ENCODE measurements around the gene CRTAC1.

Gene CRTAC1

GRCh38 chr10:97974526-97975525 lies 55.6 kb downstream of the CRTAC1 start:
- DNase-seq (ENCODE audit: low read depth in 2 of 2) = no peak

GRCh38 chr10:97974100-97974499 lies 56.3 kb downstream of the CRTAC1 start:
- DNase-seq (ENCODE audit: low read depth in 2 of 2) = no peak

- no peak for DNase-seq (ENCODE audit: low read depth in 2 of 2)
Measured at GRCh38 chr10:97969538-97970079, 60.8 kb downstream of the CRTAC1 start.

- DNase-seq (ENCODE audit: low read depth in 2 of 2) = no peak
Measured at GRCh38 chr10:97964748-97965147, 65.7 kb downstream of the CRTAC1 start.

GRCh38 chr10:97961945-97962344 lies 68.5 kb downstream of the CRTAC1 start:
- no peak for DNase-seq (ENCODE audit: low read depth in 2 of 2)

- DNase-seq (ENCODE audit: low read depth in 2 of 2) = no peak
Measured at GRCh38 chr10:97960269-97961056, 70.0 kb downstream of the CRTAC1 start.

GRCh38 chr10:97949462-97949861 lies 81.0 kb downstream of the CRTAC1 start:
- DNase-seq (ENCODE audit: low read depth in 2 of 2) = no peak

GRCh38 chr10:97948822-97949221 lies 81.6 kb downstream of the CRTAC1 start:
- DNase-seq (ENCODE audit: low read depth in 2 of 2) = no peak

GRCh38 chr10:97944772-97945171 lies 85.6 kb downstream of the CRTAC1 start:
- DNase-seq (ENCODE audit: low read depth in 2 of 2) = no peak

- DNase-seq (ENCODE audit: low read depth in 2 of 2) = no peak
Measured at GRCh38 chr10:97943294-97943693, 87.1 kb downstream of the CRTAC1 start.

- no peak for DNase-seq (ENCODE audit: low read depth in 2 of 2)
Measured at GRCh38 chr10:97940534-97940933, 89.9 kb downstream of the CRTAC1 start.

GRCh38 chr10:97939446-97939990 lies 90.9 kb downstream of the CRTAC1 start:
- no peak for DNase-seq (ENCODE audit: low read depth in 2 of 2)

- DNase-seq (ENCODE audit: low read depth in 2 of 2) = no peak
Measured at GRCh38 chr10:97937928-97938327, 92.5 kb downstream of the CRTAC1 start.

GRCh38 chr10:97937054-97937453 lies 93.4 kb downstream of the CRTAC1 start:
- DNase-seq (ENCODE audit: low read depth in 2 of 2) = no peak

GRCh38 chr10:97936126-97936525 lies 94.3 kb downstream of the CRTAC1 start:
- no peak for DNase-seq (ENCODE audit: low read depth in 2 of 2)

GRCh38 chr10:97932932-97933530 lies 97.4 kb downstream of the CRTAC1 start:
- DNase-seq (ENCODE audit: low read depth in 2 of 2) = no peak

- DNase-seq (ENCODE audit: low read depth in 2 of 2) = no peak
Measured at GRCh38 chr10:97931041-97931440, 99.4 kb downstream of the CRTAC1 start.

- no peak for DNase-seq (ENCODE audit: low read depth in 2 of 2)
Measured at GRCh38 chr10:97928897-97929296, 101.5 kb downstream of the CRTAC1 start.

- no peak for DNase-seq (ENCODE audit: low read depth in 2 of 2)
Measured at GRCh38 chr10:97927622-97928021, 102.8 kb downstream of the CRTAC1 start.

- no peak for DNase-seq (ENCODE audit: low read depth in 2 of 2)
Measured at GRCh38 chr10:97926055-97926454, 104.4 kb downstream of the CRTAC1 start.

- DNase-seq (ENCODE audit: low read depth in 2 of 2) = no peak
Measured at GRCh38 chr10:97925308-97925938, 105.0 kb downstream of the CRTAC1 start.

Measured in stimulated activated CD4-positive, alpha-beta T cell treated with anti-CD3 and anti-CD28 coated beads, Interleukin-1b, Interleukin-23, amount 100 ng/mL, for 1 hour (primary cell).